ENCODE results near the gene ADD3.

DNA sequence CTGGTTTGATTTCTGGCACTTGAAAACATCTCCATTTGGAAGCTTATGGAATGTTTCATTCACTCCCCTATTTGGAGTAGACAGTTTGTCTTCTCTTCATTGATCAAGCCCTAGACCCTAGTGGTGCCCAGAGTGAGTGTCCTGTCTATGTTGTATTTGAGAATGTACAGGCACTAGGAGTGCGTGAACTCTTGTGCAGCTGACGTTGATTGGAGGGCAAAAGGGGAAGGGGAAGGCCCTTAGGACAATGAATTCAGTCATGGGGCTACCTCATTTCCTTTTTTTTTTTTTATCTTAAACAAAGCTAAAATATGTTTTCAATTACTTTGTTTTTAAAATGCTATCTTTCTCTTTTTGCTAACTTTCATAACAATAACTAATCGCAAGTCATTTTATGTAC is 66.5 kb downstream of the ADD3 start:
- TF ChIP-seq, protein P1, sequence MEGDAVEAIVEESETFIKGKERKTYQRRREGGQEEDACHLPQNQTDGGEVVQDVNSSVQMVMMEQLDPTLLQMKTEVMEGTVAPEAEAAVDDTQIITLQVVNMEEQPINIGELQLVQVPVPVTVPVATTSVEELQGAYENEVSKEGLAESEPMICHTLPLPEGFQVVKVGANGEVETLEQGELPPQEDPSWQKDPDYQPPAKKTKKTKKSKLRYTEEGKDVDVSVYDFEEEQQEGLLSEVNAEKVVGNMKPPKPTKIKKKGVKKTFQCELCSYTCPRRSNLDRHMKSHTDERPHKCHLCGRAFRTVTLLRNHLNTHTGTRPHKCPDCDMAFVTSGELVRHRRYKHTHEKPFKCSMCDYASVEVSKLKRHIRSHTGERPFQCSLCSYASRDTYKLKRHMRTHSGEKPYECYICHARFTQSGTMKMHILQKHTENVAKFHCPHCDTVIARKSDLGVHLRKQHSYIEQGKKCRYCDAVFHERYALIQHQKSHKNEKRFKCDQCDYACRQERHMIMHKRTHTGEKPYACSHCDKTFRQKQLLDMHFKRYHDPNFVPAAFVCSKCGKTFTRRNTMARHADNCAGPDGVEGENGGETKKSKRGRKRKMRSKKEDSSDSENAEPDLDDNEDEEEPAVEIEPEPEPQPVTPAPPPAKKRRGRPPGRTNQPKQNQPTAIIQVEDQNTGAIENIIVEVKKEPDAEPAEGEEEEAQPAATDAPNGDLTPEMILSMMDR (IDR thresholded peaks at IDR 0.05; ENCODE audit: poor library complexity), result no peak
- no peak for TF ChIP-seq EZH2 (IDR thresholded peaks at IDR 0.05; ENCODE audit: borderline replicate concordance)

Data from hepatocyte (in vitro differentiated cells).